ENCODE data around the gene LRRC49. TPM values are rescaled to one million over a fixed set of nuclear protein-coding genes. Genes with fewer than 3 reads are reported as not detected.
"Not testable (repeated sequence)": the region's sequence is repeated elsewhere in the genome, so short reads cannot be mapped to it uniquely, and the experiment has no call there.

The LRRC49 gene, protein sequence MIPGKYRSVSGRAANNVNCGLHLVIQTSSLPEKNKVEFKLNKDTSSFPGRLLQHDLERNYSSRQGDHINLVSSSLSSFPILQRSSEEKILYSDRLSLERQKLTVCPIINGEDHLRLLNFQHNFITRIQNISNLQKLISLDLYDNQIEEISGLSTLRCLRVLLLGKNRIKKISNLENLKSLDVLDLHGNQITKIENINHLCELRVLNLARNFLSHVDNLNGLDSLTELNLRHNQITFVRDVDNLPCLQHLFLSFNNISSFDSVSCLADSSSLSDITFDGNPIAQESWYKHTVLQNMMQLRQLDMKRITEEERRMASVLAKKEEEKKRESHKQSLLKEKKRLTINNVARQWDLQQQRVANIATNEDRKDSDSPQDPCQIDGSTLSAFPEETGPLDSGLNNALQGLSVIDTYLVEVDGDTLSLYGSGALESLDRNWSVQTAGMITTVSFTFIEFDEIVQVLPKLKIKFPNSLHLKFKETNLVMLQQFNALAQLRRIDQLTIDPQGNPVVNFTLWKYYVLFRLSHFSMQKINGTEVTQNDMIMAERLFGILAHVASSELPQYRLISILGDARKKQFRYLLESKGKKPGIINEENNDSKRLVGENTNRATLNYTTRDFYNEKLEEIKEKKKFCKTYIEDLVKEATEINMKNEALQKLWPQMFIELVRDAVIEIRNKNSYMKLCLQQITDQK
- 1 to 10 TPM in 2 of 3 donors, under 1 TPM in 1; 0.90 to 6.9 (median 2.1) TPM for polyA plus RNA-seq

DNA sequence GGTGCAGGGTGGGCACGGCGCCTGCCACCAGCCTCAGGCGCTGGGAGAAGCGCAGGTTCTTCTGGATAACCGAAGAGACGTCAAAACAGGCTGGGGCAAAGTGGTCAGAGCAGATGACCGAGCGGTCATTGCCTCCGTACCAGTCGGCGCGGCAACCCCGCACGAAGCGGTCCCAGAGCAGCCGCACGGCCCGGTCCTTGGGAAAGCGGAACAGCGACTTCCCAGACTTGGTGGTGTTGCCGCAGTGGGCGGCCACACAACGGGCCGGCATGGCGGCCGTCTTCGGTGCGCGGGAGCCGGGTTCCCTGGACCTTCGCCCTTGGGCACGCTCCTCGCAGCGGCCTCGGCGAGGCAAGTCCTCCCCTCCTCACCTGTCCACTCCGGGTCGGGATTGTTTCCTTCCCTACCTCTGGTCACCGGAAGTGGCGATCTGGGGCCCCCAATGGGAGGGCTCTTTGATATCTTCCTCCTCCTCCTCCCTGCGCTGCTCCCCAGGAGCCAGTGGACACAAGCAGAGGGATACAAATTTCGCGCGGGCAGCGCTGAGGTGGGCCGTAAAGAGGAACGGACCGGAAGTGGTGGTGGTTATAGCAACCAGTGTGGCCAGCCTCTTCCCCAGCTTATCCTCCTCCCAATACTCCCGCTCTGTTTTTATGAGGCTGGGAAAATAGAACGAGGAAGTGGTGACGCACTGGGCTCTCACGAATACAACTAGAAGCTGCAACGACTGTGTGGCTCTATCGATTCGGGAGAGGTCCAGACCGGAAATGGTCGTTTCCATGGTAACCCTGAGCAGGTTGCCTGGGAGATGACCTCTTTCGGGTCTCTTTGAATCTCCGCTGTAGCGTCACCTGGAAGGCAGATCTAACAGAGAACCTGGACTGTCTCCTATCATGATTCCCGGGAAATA lies at the start of gene LRRC49, which contains the start of gene THAP10:
TSS of gene LRRC49 (plus strand) at position 825 of the 910 bp plus-strand sequence. CDS start at position 894, 69 bp downstream.
TSS of gene THAP10 (minus strand) at position 432 of the 910 bp plus-strand sequence. CDS start at position 271, 161 bp downstream.
- WGBS, 3 donors = 0 to 1% (median 0%) methylated on average over 60 to 61 of the region's 61 CpGs
- no peak within 1 kb of the TSS for H3K27ac ChIP-seq (ENCODE audit: low read depth, low read length)

DNA sequence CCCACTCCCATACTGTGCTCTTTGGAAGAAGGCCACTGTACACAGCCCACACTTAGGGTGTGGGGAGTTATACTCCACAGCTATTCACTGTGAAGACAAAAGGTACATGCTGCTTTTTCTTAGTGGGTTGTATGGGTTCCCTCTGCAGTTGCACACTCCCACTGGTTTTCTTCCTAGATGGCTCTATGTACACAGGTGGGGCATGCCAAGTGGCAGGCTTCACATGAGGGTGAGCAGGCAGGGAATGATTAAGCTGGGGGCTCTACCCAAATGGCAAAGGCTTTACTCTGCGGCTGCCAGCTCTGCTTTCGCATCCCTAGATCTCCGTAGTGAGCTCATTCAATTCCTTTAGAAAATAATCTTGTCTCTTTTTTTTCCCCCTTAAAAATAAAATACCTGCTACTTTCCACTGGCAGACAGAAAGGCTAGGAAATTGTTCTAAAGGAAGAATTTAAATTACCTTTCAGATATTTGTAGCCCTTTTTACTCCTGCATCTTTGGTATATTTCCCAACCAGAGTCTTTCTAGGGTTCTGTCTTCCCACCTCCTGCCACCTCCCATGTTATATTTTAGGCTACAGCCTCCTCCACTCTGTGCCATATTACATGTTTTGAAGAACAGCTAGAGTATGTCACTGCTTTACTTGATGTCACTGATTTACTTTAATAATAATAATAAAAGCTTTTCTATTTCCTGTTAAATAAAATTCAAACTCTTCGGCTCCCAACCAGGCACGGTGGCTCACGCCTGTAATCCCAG lies 46.8 kb upstream of the LRRC49 start:
- no peak overlapping the region for H3K27ac ChIP-seq (ENCODE audit: low read depth, low read length)
- 95 to 98% (median 95%) methylated on average over 6 of the region's 6 CpGs for WGBS, 3 donors

DNA sequence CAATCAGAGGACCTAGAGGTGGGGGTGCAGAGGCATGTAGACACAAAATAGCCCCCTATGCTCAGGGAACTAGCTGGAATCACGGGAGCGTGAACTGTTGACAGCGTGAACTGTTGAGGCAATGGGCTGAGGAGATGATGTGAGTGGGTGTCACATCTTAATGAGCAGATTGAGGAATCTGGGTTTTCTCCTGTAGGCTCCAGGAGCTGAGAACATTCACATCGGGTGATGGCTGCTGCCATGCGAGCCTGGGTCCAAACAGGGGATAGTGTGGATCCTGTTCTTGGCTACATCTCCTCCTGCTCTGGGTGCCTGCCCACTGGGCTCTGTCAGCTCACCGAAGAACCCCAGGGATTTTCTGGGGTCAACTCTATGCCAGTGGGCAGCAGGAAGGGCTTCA lies 40.7 kb upstream of the LRRC49 start:
- 87 to 92% (median 92%) methylated on average over 6 of the region's 6 CpGs for WGBS, 3 donors
- no peak overlapping the region for H3K27ac ChIP-seq (ENCODE audit: low read depth, low read length)

DNA sequence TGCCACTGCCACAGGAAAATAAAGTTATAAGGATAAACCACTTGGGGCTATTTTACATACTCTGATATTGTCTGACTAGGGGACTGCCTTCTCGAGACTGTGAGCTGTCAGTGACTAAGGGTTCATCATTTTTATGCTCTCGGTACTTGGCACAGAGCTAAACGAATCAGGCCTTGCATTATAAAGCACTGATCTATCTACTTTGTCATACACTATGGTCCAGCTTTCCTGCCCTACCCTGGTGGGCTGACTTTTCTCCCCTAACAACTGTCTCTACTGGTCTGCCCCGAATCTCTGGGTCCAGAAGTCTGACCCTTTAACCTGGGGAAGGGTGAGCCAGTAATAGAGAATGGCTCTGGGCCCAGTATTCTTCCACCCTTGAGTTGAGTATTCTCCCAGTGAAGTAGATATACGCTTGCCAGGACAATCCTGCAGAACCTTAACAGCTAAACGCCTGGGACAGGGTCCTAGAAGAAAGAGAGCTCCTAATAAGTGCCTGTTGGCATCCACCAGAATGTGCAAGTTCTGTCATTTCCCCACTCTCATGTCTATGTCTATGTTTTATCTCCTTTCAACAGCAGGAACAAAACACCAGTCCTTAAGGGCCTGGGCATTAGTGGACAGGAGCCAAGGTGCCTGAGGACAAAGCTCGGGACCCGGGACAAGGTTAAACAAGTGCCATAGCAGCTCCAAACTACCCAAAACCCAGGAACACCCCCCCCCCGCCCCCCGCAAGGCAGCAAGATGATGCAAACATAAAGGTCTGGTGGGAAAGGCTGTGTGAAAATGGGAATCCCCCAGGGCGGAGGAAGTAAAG lies 39.9 kb upstream of the LRRC49 start:
- WGBS, 3 donors = 40 to 61% (median 53%) methylated on average over 11 of the region's 11 CpGs

DNA sequence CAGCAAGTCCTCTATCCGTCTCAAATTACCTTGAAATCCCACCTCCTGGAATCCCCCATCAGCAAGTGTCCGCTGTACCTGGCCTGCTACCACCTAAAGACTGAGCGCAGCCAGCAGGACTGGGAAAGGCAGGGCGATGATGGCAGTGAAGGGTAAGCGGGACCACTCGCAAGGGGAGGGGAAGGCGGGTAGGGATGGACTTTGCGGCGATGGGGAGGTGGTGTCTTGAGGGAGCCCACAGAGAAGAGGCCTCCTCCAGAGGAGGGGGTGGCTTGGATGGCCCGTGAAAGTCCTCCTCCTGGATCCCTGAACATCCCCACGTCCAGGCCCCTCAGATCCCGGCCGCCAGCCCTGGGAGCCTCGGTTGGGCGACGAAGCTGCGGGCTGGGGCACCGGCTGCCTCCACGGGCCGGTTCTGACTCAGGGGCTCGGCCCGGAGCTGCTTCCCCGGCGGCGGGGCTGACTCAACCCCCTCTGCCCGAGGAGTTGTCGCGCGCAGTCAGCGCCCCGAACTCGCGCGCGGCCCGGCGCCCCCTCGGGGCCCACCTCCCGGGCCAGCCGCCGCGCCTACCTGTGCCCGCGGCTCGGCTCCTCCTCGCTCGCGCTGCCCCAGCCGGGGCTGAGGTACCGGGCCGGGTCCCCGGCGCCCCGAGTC lies 39.2 kb upstream of the LRRC49 start:
- H3K27ac ChIP-seq (ENCODE audit: low read depth, low read length) = peak overlapping the region; percentile 64
- whole genome bisulfite sequencing, 3 donors = 6 to 11% (median 7%) methylated on average over 34 to 54 of the region's 54 CpGs

More for the DNA sequence above, 39.9 kb upstream of the LRRC49 start:
- no peak overlapping the region for H3K27ac ChIP-seq (ENCODE audit: low read depth, low read length)

DNA sequence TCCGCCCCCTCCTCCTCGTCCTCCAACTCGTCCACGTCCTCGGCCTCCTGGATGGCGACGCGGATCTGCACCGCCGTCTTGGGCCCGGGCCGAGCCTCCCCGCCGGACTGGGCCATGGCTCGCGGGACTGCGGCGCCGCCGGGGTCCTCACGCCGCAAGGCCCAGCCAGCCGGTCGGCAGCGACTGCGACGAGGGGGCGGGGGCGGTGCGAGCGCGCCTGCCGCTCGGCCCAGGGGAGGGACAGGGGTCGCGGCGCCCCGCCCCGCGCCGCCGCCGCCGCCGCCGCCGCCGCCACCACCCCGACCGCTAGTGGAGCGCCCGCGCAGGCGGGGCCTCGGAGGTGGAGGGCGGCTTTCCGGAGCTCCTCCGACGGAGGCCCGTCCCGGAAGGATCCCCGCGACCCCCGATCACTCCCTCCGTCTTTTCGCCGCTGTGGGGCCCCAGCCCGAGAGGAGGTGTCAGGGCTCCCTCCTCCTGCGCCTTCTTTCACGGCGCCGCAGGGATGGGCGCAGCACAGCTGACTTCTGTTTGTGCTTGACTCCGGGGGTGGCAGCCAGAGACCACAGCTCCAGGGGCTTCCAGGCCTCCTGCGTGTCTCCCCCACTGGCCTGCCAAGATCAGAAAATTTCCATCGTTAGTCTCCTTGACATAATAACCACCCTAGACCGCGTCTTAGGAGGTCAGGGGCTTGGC lies 38.5 kb upstream of the LRRC49 start, which contains the start of gene LARP6:
TSS of gene LARP6 (minus strand) at position 185 of the 693 bp plus-strand sequence. CDS start at position 116, 69 bp downstream.
- H3K27ac ChIP-seq (ENCODE audit: low read depth, low read length) = peak within 1 kb of the TSS; percentile 64
- 0 to 1% (median 1%) methylated on average over 46 to 78 of the region's 78 CpGs for WGBS, 3 donors

DNA sequence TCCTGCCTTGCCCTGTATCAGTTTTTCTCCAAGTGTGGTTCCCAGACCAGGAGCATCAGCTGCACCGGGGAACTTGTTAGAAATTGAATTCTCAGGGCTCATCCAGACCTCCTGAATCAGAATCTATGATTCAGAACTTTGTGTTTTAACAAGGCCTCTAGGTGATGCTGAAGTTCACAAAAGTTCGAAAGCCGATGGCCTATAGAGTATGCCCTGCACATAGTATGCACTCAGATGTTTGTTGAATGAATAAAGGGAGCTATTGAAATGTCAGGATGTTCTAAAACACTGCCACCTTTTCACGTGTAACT lies 38.0 kb upstream of the LRRC49 start:
- peak overlapping the region; percentile 24 for H3K27ac ChIP-seq (ENCODE audit: low read depth, low read length)
- WGBS, 3 donors = 39 to 52% (median 45%) methylated on average over 4 of the region's 4 CpGs

DNA sequence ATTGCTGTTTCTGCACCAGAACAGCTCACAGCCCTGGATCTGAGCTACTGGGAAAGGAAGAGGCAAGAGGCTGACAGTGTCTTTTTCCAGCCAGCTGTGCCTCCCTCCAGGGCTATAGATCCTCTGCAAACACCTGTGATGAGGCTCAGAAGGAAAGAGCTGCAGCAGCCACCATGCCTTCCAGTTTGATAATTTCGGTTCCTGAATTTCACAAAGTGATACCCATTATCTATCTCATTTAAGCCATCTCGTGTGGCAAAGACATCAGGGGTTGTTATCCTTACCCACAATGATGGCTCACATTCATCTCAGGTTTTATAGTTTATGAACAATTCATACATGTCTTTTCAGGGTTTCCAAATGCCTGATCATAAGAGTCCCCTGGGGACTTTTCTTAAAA lies 36.9 kb upstream of the LRRC49 start:
- no peak overlapping the region for H3K27ac ChIP-seq (ENCODE audit: low read depth, low read length)
- 77 to 80% (median 79%) methylated on average over 2 of the region's 2 CpGs for WGBS, 3 donors

DNA sequence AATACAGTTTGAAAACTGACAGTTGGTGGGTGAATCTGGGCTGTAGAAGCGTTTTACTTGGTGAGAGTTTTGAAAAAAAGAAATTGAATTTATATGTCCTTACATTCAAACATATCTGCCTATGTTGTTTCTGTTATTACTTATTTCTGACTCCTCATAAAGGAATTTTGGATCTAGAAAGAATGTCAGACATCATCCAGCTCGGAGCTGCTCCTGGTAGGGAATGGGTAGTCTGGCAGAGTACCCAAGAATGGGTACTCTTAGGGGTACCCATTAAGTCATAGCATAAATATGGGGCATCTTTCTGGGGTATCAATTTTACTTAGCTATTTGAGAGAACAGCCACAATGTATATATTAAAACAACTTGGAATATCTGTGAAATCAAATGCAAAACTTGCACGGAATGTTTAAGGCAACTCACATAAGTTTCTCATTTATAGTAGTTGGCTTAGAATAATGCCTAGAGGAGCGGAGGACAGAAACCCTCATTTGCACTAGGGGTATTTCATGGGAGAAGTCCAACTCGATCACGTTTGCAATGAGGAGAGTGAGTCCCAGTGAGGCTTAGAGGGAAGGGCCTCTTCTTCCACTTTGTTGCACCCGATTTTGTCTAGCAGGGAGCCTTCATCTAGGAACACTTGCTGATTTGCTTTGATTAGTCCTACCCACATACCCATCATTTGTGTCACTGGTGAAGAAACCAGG lies 36.3 kb upstream of the LRRC49 start:
- H3K27ac ChIP-seq (ENCODE audit: low read depth, low read length) = no peak overlapping the region
- WGBS, 3 donors = 55 to 74% (median 59%) methylated on average over 7 of the region's 7 CpGs

DNA sequence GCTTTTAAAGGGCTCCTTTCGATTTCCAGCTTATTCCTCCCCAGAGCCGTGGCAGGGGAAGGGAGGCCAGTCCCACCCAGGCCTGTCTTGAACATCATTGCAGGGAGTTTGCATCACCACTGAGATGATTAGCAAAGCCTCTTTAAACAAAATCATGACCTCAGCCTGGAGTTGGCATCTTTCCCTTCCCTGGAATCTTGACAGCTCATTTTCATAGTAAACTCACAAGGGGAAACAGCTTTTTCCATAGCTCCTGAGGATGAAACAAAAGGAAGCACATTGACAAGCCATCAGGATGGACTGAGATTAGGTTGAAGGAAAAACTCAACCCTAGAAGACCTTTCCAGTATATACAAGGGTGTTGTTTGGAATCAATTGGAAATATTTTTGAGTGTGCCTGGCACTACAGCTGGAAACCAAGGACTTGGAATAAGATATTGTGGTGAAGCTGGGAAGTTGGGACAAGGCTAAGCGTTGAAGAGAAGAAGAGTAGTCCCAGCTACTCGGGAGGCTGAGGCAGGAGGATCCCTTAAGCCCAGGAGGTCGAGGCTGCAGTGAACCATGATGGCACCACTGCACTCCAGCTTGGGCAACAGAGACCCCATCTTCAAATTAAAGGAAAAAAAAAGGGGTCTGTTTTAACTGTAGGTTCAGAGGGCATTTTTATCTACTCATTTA lies 35.6 kb upstream of the LRRC49 start:
- WGBS, 3 donors = 56 to 72% (median 60%) methylated on average over 5 of the region's 5 CpGs
- no peak overlapping the region for H3K27ac ChIP-seq (ENCODE audit: low read depth, low read length)

DNA sequence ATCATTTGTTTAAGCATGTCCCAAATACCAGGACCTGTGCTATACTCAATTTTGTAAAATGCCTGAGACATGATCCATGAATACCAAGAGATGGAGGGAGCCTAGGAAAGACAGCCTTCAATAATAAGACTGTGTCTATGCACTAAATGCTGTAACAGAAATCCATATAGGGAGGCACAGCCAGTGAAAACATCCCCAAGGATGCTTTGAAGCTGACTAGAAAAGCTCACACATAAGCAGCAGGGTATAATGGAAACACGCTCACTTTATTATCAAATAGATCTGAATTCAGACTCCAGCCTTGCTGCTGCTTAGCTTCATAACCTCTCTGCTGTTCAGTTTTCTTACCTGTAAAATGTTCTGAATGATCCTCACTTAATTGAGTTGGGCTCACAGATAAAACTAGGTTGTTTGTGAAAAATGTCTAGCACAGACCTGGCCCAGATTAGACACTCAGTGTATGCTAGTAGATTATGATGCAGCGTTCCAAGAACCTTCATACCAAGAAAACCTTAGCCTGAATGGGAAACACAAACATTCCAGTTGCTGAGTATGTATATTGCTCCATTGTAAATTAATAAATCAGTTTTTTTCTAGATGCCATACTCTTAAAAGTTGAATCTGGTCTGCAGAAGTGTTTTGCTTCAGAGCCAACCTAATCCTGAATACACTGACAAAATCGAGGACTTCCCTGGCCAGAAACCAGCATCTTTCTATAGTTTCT lies 34.9 kb upstream of the LRRC49 start:
- no peak overlapping the region for H3K27ac ChIP-seq (ENCODE audit: low read depth, low read length)
- 76 to 84% (median 81%) methylated on average over 3 of the region's 3 CpGs for WGBS, 3 donors

DNA sequence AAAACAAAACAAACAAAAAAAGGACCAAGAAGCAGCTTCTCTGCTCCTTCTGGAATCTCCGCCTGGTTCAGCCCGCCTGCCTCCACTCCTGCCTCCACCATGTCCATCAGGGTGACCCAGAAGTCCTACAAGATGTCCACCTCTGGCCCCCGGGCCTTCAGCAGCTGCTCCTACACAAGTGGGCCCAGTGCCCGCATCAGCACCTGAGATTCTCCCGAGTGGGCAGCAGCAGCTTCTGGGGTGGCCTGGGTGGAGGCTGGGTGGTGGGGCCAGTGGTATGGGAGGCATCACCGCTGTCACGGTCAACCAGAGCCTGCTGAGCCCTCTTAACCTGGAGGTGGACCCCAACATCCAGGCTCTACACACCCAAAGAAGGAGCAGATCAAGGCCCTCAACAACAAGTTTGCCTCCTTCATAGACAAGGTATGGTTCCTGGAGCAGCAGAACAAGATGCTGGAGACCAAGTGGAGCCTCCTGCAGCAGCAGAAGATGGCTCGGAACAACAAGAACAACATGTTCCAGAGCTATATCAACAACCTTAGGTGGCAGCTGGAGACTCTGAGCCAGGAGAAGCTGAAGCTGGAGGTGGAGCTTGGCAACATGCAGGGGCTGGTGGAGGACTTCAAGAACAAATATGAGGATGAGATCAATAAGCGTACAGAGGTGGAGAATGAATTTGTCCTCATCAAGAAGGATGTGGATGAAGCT lies 33.9 kb upstream of the LRRC49 start:
- not testable (repeated sequence) for H3K27ac ChIP-seq (ENCODE audit: low read depth, low read length)
- 84 to 95% (median 93%) methylated on average over 9 of the region's 9 CpGs for WGBS, 3 donors

DNA sequence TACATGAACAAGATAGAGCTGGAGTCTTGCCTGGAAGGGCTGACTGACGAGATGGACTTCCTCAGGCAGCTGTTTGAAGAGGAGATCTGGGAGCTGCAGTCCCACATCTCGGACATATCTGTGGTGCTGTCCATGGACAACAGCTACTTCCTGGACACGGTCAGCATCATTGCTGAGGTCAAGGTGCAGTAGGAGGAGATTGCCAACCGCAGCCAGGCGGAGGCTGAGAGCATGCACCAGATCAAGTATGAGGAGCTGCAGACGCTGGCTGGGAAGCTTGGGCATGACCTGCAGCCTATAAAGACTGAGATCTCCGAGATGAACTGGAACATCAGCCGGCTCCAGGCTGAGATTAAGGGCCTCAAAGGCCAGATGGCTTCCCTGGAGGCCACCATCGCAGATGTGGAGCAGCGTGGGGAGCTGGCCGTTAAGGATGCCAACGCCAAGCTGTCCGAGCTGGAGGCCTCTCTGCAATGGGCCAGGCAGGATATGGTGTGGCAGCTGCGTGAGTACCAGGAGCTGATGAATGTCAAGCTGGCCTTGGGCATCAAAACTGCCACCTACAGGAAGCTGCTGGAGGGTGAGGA lies 33.2 kb upstream of the LRRC49 start:
- no peak overlapping the region for H3K27ac ChIP-seq (ENCODE audit: low read depth, low read length)
- WGBS, 3 donors = 85 to 90% (median 89%) methylated on average over 14 of the region's 14 CpGs
